ENCODE measurements around the gene ATG2B. TPM values are rescaled to one million over a fixed set of nuclear protein-coding genes. Genes with fewer than 3 reads are reported as not detected.

The ATG2B gene
- total and polyA plus RNA-seq, 10 of the 15 experiments (the other 5 are each of a cell fraction or from before 2014, with no cell fraction given) = 0.84 to 15.4 (median 9.9) TPM

GRCh38 chr14:96362965-96363750, at the start of gene ATG2B, which contains the start of gene GSKIP (continued):
- TF ChIP-seq SRF (IDR thresholded peaks at IDR 0.05; ENCODE audit: low read depth in 2 of 2, low read length in 2 of 2) (0 out of 4 replicates have a peak, but pooled peaks of 1 of the 2 experiments have one; percentile 10), BMI1 (IDR thresholded peaks at IDR 0.05; ENCODE audit: borderline replicate concordance) (no peak), HCFC1 (IDR thresholded peaks at IDR 0.05; ENCODE audit: low read length) (peak; percentile 49; the same call in 1 of the 2 replicates), MTA3 (IDR thresholded peaks at IDR 0.05; ENCODE audit: borderline replicate concordance, low read length) (no peak), ZNF687 (IDR thresholded peaks at IDR 0.05) (no peak), MAX (IDR thresholded peaks at IDR 0.05; ENCODE audit: low read depth, low read length) (peak; percentile 68; the same call in 1 of the 2 replicates), RAD21 (IDR thresholded peaks at IDR 0.05; ENCODE audit: insufficient read depth, low read depth, low read length) (no peak), CBX3 (IDR thresholded peaks at IDR 0.05; ENCODE audit: borderline replicate concordance, low read depth) (no peak), ZSCAN29 (IDR thresholded peaks at IDR 0.05) (no peak), CBX5 (IDR thresholded peaks at IDR 0.05; ENCODE audit: low read depth) (no peak; the same call in 1 of the 2 replicates), PAX8 (IDR thresholded peaks at IDR 0.05) (no peak), MEF2A (IDR thresholded peaks at IDR 0.05; ENCODE audit: insufficient read depth, low read depth, low read length) (no peak), POU2F2 (IDR thresholded peaks at IDR 0.05; ENCODE audit: borderline replicate concordance, low read depth, low read length) (0 out of 3 replicates have a peak, but pooled peaks have one; percentile 16), HDGF (IDR thresholded peaks at IDR 0.05) (0 out of 2 replicates have a peak, but pooled peaks have one; percentile 30), RELA (IDR thresholded peaks at IDR 0.05; ENCODE audit: borderline replicate concordance, partially characterized antibody) (peak; percentile 62), ZNF622 (IDR thresholded peaks at IDR 0.05) (no peak), MTA2 (IDR thresholded peaks at IDR 0.05; ENCODE audit: low read depth) (no peak), KAT2A (conservative IDR thresholded peaks at IDR 0.05; ENCODE audit: control insufficient read depth, low read depth, low read length) (no peak), ATF3 (IDR thresholded peaks at IDR 0.05; ENCODE audit: borderline replicate concordance, extremely low read depth, low read depth, low read length) (no peak), TCF12 (IDR thresholded peaks at IDR 0.05; ENCODE audit: low read depth, low read length) (0 out of 2 replicates have a peak, but pooled peaks have one; percentile 15), EGR1 (IDR thresholded peaks at IDR 0.05; ENCODE audit: borderline replicate concordance in 1 of 2, low read depth in 2 of 2, low read length in 2 of 2) (peak in 1 of 2 experiments; percentile 45; a peak in 1 of 3 replicates), LARP7 (IDR thresholded peaks at IDR 0.05) (peak; percentile 59; the same call in 1 of the 2 replicates), ZBTB4 (CRISPR knock-in tag; IDR thresholded peaks at IDR 0.05) (no peak)
